H1 (cell line): ENCODE measurements around the gene ULBP3. TPM values are rescaled to one million over a fixed set of nuclear protein-coding genes. Genes with fewer than 3 reads are reported as not detected.

Experiments
- CTCF ChIA-PET: fragments of 300-600 bp; sonication (Branson Sonifier 250); formaldehyde crosslinking; loops from one replicate; lab custom pipeline; 2021; ENCODE audit not compliant: partially characterized antibody; lab: Charles Lee
- POLR2A ChIA-PET: fragments of 300-600 bp; sonication (Branson Sonifier 250); formaldehyde crosslinking; loops from one replicate; lab custom pipeline; 2021; ENCODE audit warnings: inconsistent platforms; ENCODE audit not compliant: partially characterized antibody; lab: Charles Lee
- DNase-seq, 2 experiments: peaks; one replicate each; pipeline versions ENCODE4 v3.0.0 to v3.0.0-alpha.2; 2010 to 2022; ENCODE audit warnings: low spot score in 2 of 2, low read depth in 1 of 2, mixed read lengths in 1 of 2
- FAIRE-seq: peaks from 2 replicates; lab custom pipeline; 2011; peaks lifted over from hg19 to GRCh38; lab: Jason Lieb, UNC
- H2AFZ ChIP-seq: 2 replicates; pipeline ENCODE4 v1.8.1; 2012; ENCODE audit warnings: low read length, inconsistent platforms
- H2AK5ac ChIP-seq: 2 replicates; pipeline ENCODE4 v1.6.1; 2013; ENCODE audit warnings: low read depth, low read length
- H2BK120ac ChIP-seq: replicated peaks from 2 replicates; pipeline ENCODE3; 2013; ENCODE audit warnings: low read depth, low read length, inconsistent platforms
- H2BK12ac ChIP-seq: 2 replicates; pipeline ENCODE4 v1.6.1; 2013; ENCODE audit warnings: low read depth, low read length
- H2BK15ac ChIP-seq: 2 replicates; pipeline ENCODE4 v1.6.1; 2013; ENCODE audit warnings: low read length
- H2BK20ac ChIP-seq: 2 replicates; pipeline ENCODE4 v1.6.1; 2013; ENCODE audit warnings: low read length
- H2BK5ac ChIP-seq: 2 replicates; pipeline ENCODE4 v1.6.1; 2013; ENCODE audit warnings: low read depth, low read length
- H3K14ac ChIP-seq: 2 replicates; pipeline ENCODE4 v1.6.1; 2013; ENCODE audit warnings: inconsistent platforms; ENCODE audit not compliant: insufficient read length
- H3K18ac ChIP-seq: 2 replicates; pipeline ENCODE4 v1.6.1; 2013; ENCODE audit warnings: low read length; ENCODE audit errors: extremely low read depth
- H3K23ac ChIP-seq: 2 replicates; pipeline ENCODE4 v1.6.1; 2013; ENCODE audit warnings: inconsistent platforms; ENCODE audit not compliant: insufficient read length
- H3K23me2 ChIP-seq: 2 replicates; pipeline ENCODE4 v1.6.1; 2013; ENCODE audit warnings: low read depth, low read length
- H3K27ac ChIP-seq: 2 replicates; pipeline ENCODE4 v1.6.1; 2011; ENCODE audit warnings: low read depth, low read length, inconsistent platforms
- H3K27me3 ChIP-seq, 4 experiments: replicated peaks in 1 of 4; 1 replicate in 1 of 4; 2 replicates in 3 of 4; pipeline versions ENCODE4 v1.6.1 to v1.8.1; 2011 to 2013; ENCODE audit warnings: low read length in 3 of 4, mild to moderate bottlenecking in 3 of 4, inconsistent platforms in 2 of 4, mixed read lengths in 2 of 4, moderate library complexity in 1 of 4; ENCODE audit not compliant: control insufficient read depth in 3 of 4, insufficient read depth in 3 of 4; ENCODE audit errors: extremely low read depth in 1 of 4
- H3K36me3 ChIP-seq, 4 experiments: 2 replicates each; pipeline versions ENCODE4 v1.6.1 to v1.8.1; 2011 to 2013; ENCODE audit warnings: mild to moderate bottlenecking in 4 of 4, low read length in 3 of 4, moderate library complexity in 2 of 4, control low read depth in 1 of 4, inconsistent platforms in 1 of 4; ENCODE audit not compliant: insufficient read depth in 4 of 4, control insufficient read depth in 2 of 4
- H3K4ac ChIP-seq: replicated peaks from 2 replicates; pipeline ENCODE3; 2013; ENCODE audit warnings: low read length, low read depth, mixed read lengths, inconsistent platforms; ENCODE audit not compliant: insufficient read length
- H3K4me1 ChIP-seq, 4 experiments: replicated peaks in 1 of 4; 1 replicate in 1 of 4; 2 replicates in 3 of 4; pipeline versions ENCODE4 v1.6.1 to v1.8.1; 2011 to 2013; ENCODE audit warnings: low read length in 3 of 4, inconsistent platforms in 2 of 4, mixed read lengths in 1 of 4; ENCODE audit not compliant: insufficient read depth in 4 of 4, control insufficient read depth in 3 of 4
- H3K4me2 ChIP-seq, 2 experiments: 2 replicates each; pipeline versions ENCODE4 v1.6.1 to v1.8.1; 2011 to 2013; ENCODE audit warnings: low read depth in 2 of 2, low read length in 2 of 2, control low read depth in 1 of 2, inconsistent platforms in 1 of 2, mild to moderate bottlenecking in 1 of 2; ENCODE audit not compliant: insufficient read depth in 1 of 2
- H3K4me3 ChIP-seq, 4 experiments: fragments of 200-600, 300-600 bp in 1 of 4; sonication (generic), shearing (Covaris generic), sonication (Bioruptor Twin) in 1 of 4; 2 replicates each; pipeline versions ENCODE4 v1.5.1 to v1.8.1; 2011 to 2016; ENCODE audit warnings: low read length in 4 of 4, low read depth in 3 of 4, control low read depth in 2 of 4, inconsistent platforms in 2 of 4, mild to moderate bottlenecking in 2 of 4, mixed read lengths in 1 of 4, moderate library complexity in 1 of 4; ENCODE audit not compliant: insufficient read depth in 2 of 4; ENCODE audit errors: extremely low read depth in 1 of 4
- H3K56ac ChIP-seq: replicated peaks from 2 replicates; pipeline ENCODE3; 2013; ENCODE audit warnings: low read depth, mild to moderate bottlenecking, mixed read lengths, low read length, inconsistent platforms; ENCODE audit not compliant: insufficient read length
- H3K79me1 ChIP-seq: 2 replicates; pipeline ENCODE4 v1.6.1; 2013; ENCODE audit warnings: low read depth, low read length, control low read depth
- H3K79me2 ChIP-seq, 2 experiments: 2 replicates each; pipeline versions ENCODE4 v1.6.1 to v1.8.1; 2012 to 2013; ENCODE audit warnings: low read length in 2 of 2, mild to moderate bottlenecking in 2 of 2, inconsistent platforms in 1 of 2; ENCODE audit not compliant: insufficient read depth in 2 of 2, control insufficient read depth in 1 of 2
- H3K9ac ChIP-seq, 4 experiments: replicated peaks in 1 of 4; 1 replicate in 1 of 4; 2 replicates in 3 of 4; pipeline versions ENCODE4 v1.6.1 to v1.8.1; 2011 to 2013; ENCODE audit warnings: low read depth in 3 of 4, low read length in 3 of 4, control low read depth in 2 of 4, mild to moderate bottlenecking in 2 of 4, moderate library complexity in 2 of 4, inconsistent platforms in 1 of 4; ENCODE audit errors: extremely low read depth in 1 of 4
- H3K9me3 ChIP-seq, 2 experiments: 2 replicates each; pipeline versions ENCODE4 v1.6.1 to v1.8.1; 2012 to 2013; ENCODE audit warnings: mild to moderate bottlenecking in 2 of 2, moderate library complexity in 2 of 2, control low read depth in 1 of 2, inconsistent platforms in 1 of 2, low read depth in 1 of 2, low read length in 1 of 2, mixed read lengths in 1 of 2; ENCODE audit not compliant: insufficient read depth in 2 of 2
- H4K20me1 ChIP-seq, 2 experiments: replicated peaks in 1 of 2; 2 replicates each; pipeline versions ENCODE3 to v1.8.1; 2011 to 2013; ENCODE audit warnings: inconsistent platforms in 2 of 2, low read length in 2 of 2, mild to moderate bottlenecking in 1 of 2; ENCODE audit not compliant: insufficient read depth in 2 of 2, control insufficient read depth in 1 of 2
- H4K5ac ChIP-seq: 2 replicates; pipeline ENCODE4 v1.6.1; 2013; ENCODE audit warnings: low read length, low read depth, mixed read lengths, inconsistent platforms; ENCODE audit not compliant: insufficient read length
- H4K8ac ChIP-seq: 2 replicates; pipeline ENCODE4 v1.8.0; 2013; ENCODE audit warnings: mild to moderate bottlenecking, moderate library complexity, low read length, inconsistent platforms; ENCODE audit not compliant: insufficient read depth; ENCODE audit errors: extremely low read depth
- H4K91ac ChIP-seq: replicated peaks from 2 replicates; pipeline ENCODE3; 2013; ENCODE audit warnings: low read length, mixed read lengths, inconsistent platforms; ENCODE audit not compliant: insufficient read length
- ATF3 ChIP-seq: IDR thresholded peaks from 2 replicates; pipeline ENCODE4 v1.6.1; 2011; ENCODE audit warnings: low read depth, mild to moderate bottlenecking, low read length; ENCODE audit not compliant: insufficient read depth
- TAF7 ChIP-seq: optimal IDR thresholded peaks from 2 replicates; pipeline ENCODE3; 2011; ENCODE audit warnings: low read depth, mild to moderate bottlenecking, inconsistent platforms, low read length, moderate library complexity, borderline replicate concordance
- WGBS, 2 experiments: shearing (Covaris generic) in 1 of 2; methylation state at CpG; one replicate each; pipeline versions ENCODE4 v1.1.6 to v1.1.7; 2013 to 2015; ENCODE audit warnings: low lambda C conversion rate in 2 of 2, mixed read lengths in 2 of 2, inconsistent platforms in 1 of 2, low coverage in 1 of 2, missing lambda C conversion rate in 1 of 2; ENCODE audit not compliant: insufficient replicate concordance in 2 of 2, insufficient coverage in 1 of 2, insufficient read length in 1 of 2; ENCODE audit errors: extremely low coverage in 1 of 2, missing lambda C conversion rate in 1 of 2; 5-methylcytosine and 5-hydroxymethylcytosine counted together
- polyA plus RNA-seq, 7 experiments: library from polyadenylated mRNA; depleted of rRNA in 3 of 7; stranded (reverse) in 5 of 7; unstranded in 2 of 7; fragments of >200 nt in 5 of 7; fragments of 200-250 nt in 2 of 7; gene quantifications; 1 replicate in 5 of 7; 2 replicates in 1 of 7; 4 replicates in 1 of 7; pipeline versions ENCODE4 v1.2.1 to v1.2.3, GENCODE V29; 2011 to 2013; ENCODE audit warnings: missing spikeins in 2 of 7, mixed read lengths in 2 of 7
- total RNA-seq: library from RNA; stranded (reverse); fragmentation: NEBNext Ultra II Directional; extraction: Animal tissue kit (Norgen Biotek cat#: 25700); gene quantifications from 2 replicates; pipeline ENCODE4 v1.2.1, GENCODE V29; 2021

The ULBP3 gene
- total and polyA plus RNA-seq, 2 of the 8 experiments (the other 6 are each of a cell fraction or from before 2014, with no cell fraction given), result 1.9 to 4.2 TPM

DNA sequence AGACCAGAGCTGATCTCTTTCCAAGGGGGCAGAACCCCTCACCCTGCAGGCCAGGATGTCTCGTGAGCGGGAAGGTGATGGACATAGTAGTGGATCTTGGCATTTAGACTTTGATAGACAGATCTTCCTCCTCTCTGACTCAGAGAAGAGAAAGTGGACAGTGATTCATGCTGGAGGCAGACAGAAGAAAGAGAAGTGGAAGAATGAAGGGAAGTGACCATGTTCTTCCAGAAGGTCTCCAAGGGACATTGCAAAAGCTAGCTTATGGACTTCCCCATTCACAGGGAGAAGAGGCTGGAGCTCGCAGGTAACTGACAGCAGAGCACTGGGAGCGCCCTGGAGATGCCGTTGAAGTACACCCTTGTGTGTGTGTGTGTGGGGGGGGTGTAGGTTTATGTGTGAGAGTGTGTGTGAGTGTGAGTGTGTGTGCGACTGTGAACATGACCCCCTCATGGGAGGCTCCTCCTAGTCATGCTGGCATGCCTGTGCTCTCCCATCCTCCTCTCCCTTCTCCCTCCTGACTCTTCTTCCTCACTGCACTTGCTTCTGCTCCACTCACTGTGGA lies 35.6 kb downstream of the ULBP3 start:
- H3K4ac ChIP-seq, result no peak overlapping the region
- no peak overlapping the region for H2BK20ac ChIP-seq
- no peaks in the 10 kb centered on the region for H3K79me2 ChIP-seq
- H3K79me1 ChIP-seq, result no peaks in the 10 kb centered on the region
- no peak overlapping the region for H4K5ac ChIP-seq
- no peaks in the 10 kb centered on the region for H3K9me3 ChIP-seq
- H2AFZ ChIP-seq, result no peak overlapping the region
- CTCF ChIA-PET, result interaction anchor here (1.0 to 1.5 kb wide), 3 partner anchors 17 to 38 kb away, joined by 3 to 5 read pairs (median 4); no protein-coding TSS in a partner anchor
- H2BK15ac ChIP-seq, result no peak overlapping the region
- H2AK5ac ChIP-seq, result no peak overlapping the region
- no peak overlapping the region for H4K91ac ChIP-seq
- H4K20me1 ChIP-seq, result no peaks in the 10 kb centered on the region
- no peak overlapping the region for H3K23ac ChIP-seq
- peaks cover 0 to 6% (median 1%) of the 10 kb centered on the region in 4 experiments; a peak in 3 of 7 replicates for H3K4me1 ChIP-seq
- H3K18ac ChIP-seq, result no peak overlapping the region
- FAIRE-seq, result no peak
- H4K8ac ChIP-seq, result no peak overlapping the region
- no peak overlapping the region for H3K27ac ChIP-seq
- H3K27me3 ChIP-seq, result peaks cover 25 to 42% (median 40%) of the 10 kb centered on the region in 4 experiments
- H3K4me2 ChIP-seq, result no peak overlapping the region
- H3K9ac ChIP-seq, result no peak overlapping the region
- no peak overlapping the region for H3K14ac ChIP-seq
- DNase-seq, result no peak
- 0 out of 2 replicates have a peak overlapping the region, but pooled peaks have one; percentile 27 for H2BK12ac ChIP-seq
- 89% methylated on average over 5 of the region's 6 CpGs; no CpG with 5 or more reads in 1 of the 2 experiments for WGBS, 2 experiments
- no peak overlapping the region for H2BK120ac ChIP-seq
- POLR2A ChIA-PET, result no interaction called here
- no peak overlapping the region for H2BK5ac ChIP-seq
- H3K23me2 ChIP-seq, result peaks cover 9% of the 10 kb centered on the region; the same call in 1 of the 2 replicates
- H3K36me3 ChIP-seq, result no peaks in the 10 kb centered on the region
- no peak overlapping the region for H3K4me3 ChIP-seq
- H3K56ac ChIP-seq, result no peak overlapping the region
- TF ChIP-seq ATF3 (no peak), TAF7 (no peak)
